Stimulated activated naive CD8-positive, alpha-beta T cell treated with anti-CD3 and anti-CD28 coated beads, Interleukin-15, amount 100 ng/mL, for 72 hours (primary cell): ENCODE data around the gene CASP14.
"Not testable (repeated sequence)": the region's sequence is repeated elsewhere in the genome, so short reads cannot be mapped to it uniquely, and the experiment has no call there.

Source experiments
- ATAC-seq: fragments of 150-1000 bp; cut with Tn5 transposase; 2 replicates; pipeline ENCODE4 v1.10.0; 2021; ENCODE audit warnings: mild to moderate bottlenecking, moderate library complexity
- DNase-seq, 2 donors: peaks; one replicate each; pipeline ENCODE4 v3.0.0; 2021 to 2022
- H3K27ac Mint-ChIP-seq, 2 donors: one replicate each; pipeline ENCODE4 v1.8.0; 2022; ENCODE audit warnings: mild to moderate bottlenecking in 2 of 2, mixed read lengths in 2 of 2, moderate library complexity in 2 of 2
- H3K27me3 Mint-ChIP-seq: one replicate; pipeline ENCODE4 v1.8.0; 2022; ENCODE audit warnings: mixed read lengths
- H3K4me1 Mint-ChIP-seq: one replicate; pipeline ENCODE4 v1.8.0; 2022; ENCODE audit warnings: mild to moderate bottlenecking, mixed read lengths
- H3K4me3 Mint-ChIP-seq, 2 donors: one replicate each; pipeline ENCODE4 v1.8.0; 2022; ENCODE audit warnings: mild to moderate bottlenecking in 2 of 2, mixed read lengths in 2 of 2, moderate library complexity in 1 of 2
- H3K9me3 Mint-ChIP-seq, 2 donors: one replicate each; pipeline ENCODE4 v1.8.0; 2022; ENCODE audit warnings: mixed read lengths in 2 of 2

The CASP14 gene

DNA sequence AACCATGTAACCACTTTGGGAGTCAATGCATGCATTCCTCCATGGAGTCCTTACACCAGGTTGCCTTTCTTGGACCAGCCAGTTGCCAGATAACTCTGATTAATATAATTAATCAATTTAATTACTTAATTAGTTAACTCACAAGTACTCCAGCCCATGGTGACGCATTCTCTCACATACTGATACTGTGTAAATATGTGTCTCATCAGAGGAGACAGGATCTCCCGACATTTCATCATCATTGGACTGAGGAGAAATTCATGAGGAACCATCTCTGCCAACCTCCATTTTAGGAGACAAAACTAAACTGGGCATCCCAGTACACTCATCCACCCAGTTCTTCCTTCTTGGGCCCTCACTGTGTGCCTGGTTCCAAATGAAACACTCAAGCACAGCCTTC is 6.5 kb upstream of the CASP14 start:
- no peaks in the 10 kb centered on the region for H3K4me1 Mint-ChIP-seq
- H3K27ac Mint-ChIP-seq: no peak overlapping the region

DNA sequence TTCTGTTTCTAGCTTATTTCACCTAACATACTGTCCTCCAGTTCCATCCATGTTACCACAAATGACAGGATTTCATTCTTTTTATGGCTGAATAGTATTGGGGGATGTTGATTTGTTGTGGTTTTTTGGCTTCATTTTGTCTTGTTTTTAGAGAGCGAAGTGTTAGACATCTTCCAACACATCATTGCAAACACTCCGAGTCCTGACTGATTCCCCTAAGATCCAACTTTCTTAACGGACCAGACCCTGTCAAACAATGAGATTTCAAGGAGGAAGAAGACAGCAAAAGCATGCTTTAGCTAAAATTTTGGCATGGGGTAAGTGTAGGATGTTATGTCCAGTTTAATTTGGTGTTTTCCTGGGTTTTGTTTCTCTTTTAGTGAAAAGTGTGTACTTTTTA is 3.8 kb upstream of the CASP14 start:
- H3K4me1 Mint-ChIP-seq: no peaks in the 10 kb centered on the region
- H3K27me3 Mint-ChIP-seq: peaks cover 17% of the 10 kb centered on the region
- ATAC-seq (no peak), DNase-seq (no peak)
- no peak overlapping the region for H3K4me3 Mint-ChIP-seq
- no peak overlapping the region for H3K27ac Mint-ChIP-seq
- H3K9me3 Mint-ChIP-seq: no peaks in the 10 kb centered on the region

More for the DNA sequence above, 6.5 kb upstream of the CASP14 start:
- H3K4me3 Mint-ChIP-seq: no peak overlapping the region
- ATAC-seq (no peak), DNase-seq (no peak)
- H3K9me3 Mint-ChIP-seq: no peaks in the 10 kb centered on the region
- H3K27me3 Mint-ChIP-seq: peaks cover 6% of the 10 kb centered on the region

DNA sequence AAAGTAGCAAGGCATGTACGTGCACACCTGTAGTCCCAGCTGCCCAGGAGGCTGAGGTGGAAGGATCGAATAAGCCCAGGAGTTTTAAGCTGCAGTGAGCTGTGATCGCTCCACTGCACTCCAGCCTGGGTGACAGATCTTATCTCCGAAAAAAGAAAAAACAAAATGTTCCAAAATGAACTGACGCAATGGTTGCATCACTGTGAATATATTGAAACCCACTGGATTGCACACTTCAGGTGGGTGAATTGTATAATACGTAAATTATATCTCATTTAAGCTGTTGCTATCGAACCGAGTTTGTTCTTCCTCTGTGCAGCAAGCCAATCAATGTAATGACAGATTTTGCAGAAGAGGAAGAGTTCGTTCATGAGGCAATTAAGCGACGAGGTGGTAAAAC is 1.6 kb upstream of the CASP14 start:
- Mint-ChIP-seq H3K27me3 (peaks cover 26% of the 10 kb centered on the region), H3K27ac (no peak overlapping the region), H3K9me3 (no peaks in the 10 kb centered on the region), H3K4me1 (no peaks in the 10 kb centered on the region), H3K4me3 (no peak overlapping the region)
- no peak for ATAC-seq
- no peak for DNase-seq

DNA sequence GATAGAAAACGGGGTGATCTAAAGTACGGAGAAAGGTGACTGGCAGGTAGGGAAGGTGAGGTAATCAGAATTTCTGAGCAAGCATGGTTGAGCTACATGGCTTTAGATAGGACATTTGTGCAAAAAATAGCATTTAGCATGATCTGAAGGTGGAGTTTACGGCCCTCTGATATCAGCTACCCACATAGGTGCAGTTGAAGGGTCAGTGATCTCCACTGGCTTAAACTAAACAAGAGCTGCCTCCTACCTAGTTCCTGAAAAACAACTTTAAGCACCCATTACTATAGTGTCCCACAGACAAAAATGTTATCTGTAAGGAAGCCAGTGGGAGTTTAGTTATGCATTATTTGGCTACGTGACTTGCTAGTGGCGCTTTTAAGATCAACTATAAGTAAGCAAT is 1.2 kb upstream of the CASP14 start:
- no peak overlapping the region for H3K27ac Mint-ChIP-seq
- no peak for DNase-seq
- no peak for ATAC-seq
- no peaks in the 10 kb centered on the region for H3K4me1 Mint-ChIP-seq
- no peak overlapping the region for H3K4me3 Mint-ChIP-seq
- H3K9me3 Mint-ChIP-seq: no peaks in the 10 kb centered on the region
- peaks cover 26% of the 10 kb centered on the region for H3K27me3 Mint-ChIP-seq

DNA sequence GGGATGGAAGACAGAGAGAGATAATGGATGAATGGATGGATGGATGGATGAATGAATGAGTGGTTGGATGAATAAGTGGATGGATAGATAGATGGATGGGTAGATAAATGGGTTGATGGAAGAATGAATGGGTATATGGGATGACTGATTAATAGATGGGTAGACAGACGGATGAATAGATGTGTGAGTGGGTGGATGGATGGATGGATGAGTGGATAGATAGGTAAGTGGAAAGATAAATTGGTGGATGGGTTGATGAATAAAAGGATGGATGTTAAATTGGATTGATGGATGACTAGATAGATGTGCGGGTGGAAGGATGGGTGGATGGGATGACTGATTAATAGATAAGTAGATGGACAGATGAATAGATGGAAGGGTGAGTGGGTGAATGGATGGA is 1.4 kb downstream of the CASP14 start:
- DNase-seq (no peak), ATAC-seq (no peak)
- Mint-ChIP-seq H3K4me3 (no peak overlapping the region), H3K27ac (no peak overlapping the region), H3K4me1 (no peaks in the 10 kb centered on the region), H3K27me3 (peaks cover 29% of the 10 kb centered on the region), H3K9me3 (no peaks in the 10 kb centered on the region)

DNA sequence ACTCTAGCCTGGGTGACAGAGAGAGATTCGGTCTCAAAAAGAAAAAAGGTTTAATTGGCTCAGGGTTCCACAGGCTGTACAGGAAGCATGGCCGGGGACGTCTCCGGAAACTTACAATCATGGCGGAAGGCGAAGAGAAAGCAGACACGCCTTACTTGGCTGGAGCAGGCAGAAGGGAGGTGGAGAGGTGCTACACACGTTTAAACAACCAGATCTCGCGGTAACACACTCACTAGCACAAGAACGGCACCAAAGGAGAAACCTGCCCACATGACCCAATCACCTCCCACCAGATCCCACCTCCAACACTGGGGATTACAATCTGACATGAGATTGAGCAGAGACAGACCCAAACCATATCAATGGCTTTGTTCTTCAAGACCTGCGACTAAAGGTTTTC is 12.8 kb downstream of the CASP14 start:
- Mint-ChIP-seq H3K4me1 (no peaks in the 10 kb centered on the region), H3K27me3 (peaks cover 38% of the 10 kb centered on the region), H3K9me3 (no peaks in the 10 kb centered on the region), H3K27ac (no peak overlapping the region), H3K4me3 (no peak overlapping the region)
- ATAC-seq (no peak), DNase-seq (no peak)

DNA sequence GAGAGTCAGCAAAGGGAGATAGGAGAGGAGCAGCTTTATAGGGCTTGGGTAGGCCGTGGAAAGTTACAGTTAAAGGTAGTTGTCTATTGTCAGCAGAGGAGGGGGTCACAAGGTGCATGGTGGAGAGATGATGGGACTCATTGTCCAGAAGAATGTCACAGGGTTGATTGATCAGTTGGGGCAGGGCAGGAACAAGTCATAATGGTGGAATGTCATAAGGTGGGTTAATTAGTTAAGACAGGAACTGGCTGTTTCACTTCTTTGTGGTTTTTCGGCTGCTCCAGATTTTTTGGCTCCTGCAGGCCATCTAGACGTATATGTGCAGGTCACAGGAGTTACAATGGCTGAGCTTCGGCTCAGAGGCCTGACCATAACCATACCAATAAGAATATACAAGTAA is 21.1 kb downstream of the CASP14 start:
- DNase-seq, H3K9me3 Mint-ChIP-seq, H3K27me3 Mint-ChIP-seq, ATAC-seq, H3K4me3 Mint-ChIP-seq, H3K4me1 Mint-ChIP-seq, H3K27ac Mint-ChIP-seq: not testable (repeated sequence)

DNA sequence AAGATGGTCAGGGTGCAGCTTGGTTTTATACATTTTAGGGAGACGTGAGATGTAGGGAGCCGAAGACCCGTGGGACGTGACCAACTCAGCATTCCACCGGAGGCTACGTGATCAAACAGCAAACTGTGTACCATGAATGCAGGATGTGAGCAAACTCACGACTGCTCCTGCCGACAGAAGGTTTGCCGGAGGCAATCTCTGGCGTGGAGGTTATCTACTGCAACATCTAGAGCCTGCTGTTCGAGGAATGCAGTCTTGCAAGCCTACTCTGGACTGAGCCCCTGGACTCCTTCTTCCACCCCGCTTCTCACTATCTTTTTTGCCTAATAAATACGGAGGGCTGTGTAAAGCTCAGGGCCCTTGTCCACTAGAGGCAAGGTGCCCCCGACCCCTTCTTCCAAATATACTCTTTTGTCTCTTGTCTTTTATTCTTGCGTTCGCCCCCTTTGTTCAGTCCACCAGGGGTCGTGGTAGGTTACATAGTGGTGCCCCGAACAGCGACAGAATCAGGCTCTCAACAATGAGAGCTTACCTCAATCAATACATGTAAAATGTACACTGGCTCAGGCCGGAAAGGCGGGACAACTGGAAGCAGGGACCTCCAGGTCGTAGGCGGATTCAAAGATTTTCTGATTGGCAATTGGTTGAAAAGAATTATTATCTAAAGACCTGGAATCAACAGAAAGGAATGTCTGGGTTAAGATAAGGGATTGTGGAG is 23.8 kb downstream of the CASP14 start:
- DNase-seq (no peak), ATAC-seq (no peak)
- Mint-ChIP-seq H3K27me3 (no peaks in the 10 kb centered on the region), H3K4me3 (no peak overlapping the region), H3K4me1 (no peaks in the 10 kb centered on the region), H3K27ac (no peak overlapping the region), H3K9me3 (no peaks in the 10 kb centered on the region)

DNA sequence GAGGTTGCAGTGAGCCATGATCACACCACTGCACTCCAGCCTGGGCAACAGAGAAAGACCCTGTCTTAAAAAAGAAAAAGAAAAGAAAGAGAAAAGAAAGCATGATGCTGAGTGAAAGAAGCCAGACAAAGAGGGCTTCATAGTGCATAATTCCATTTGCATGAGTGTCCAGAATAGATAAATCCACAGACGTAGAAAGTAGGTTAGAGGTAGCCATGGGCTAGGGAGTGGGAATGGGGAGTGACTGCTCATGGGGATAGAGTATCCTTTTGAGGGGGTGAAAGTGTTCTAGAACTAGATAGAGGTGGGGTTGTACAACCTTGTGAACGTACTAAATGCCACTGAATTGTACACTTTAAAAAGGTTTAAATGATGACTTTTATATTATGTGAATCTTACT is 25.1 kb downstream of the CASP14 start:
- DNase-seq: no peak
- Mint-ChIP-seq H3K27me3 (no peaks in the 10 kb centered on the region), H3K4me3 (no peak overlapping the region), H3K27ac (no peak overlapping the region), H3K4me1 (no peaks in the 10 kb centered on the region), H3K9me3 (no peaks in the 10 kb centered on the region)
- ATAC-seq: no peak

DNA sequence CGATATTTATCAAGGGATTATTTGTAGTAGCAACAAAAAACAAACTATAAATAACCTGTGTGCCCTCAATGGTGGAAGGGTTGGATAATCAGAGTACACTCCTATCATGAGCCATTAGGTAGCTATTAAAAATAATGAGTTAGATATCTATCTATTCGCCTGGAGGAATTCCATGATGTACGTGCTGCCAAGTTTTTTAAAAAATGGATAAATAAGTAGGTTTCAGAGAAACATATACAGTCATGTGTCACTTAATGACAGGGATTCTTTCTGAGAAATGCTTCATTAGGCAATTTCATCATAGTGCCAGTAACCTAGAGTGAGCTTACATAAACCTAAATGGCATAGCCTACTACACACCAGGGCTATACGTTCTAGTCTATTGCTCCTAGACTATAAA is 26.5 kb downstream of the CASP14 start:
- no peak for ATAC-seq
- H3K9me3 Mint-ChIP-seq: no peaks in the 10 kb centered on the region
- no peaks in the 10 kb centered on the region for H3K27me3 Mint-ChIP-seq
- H3K4me1 Mint-ChIP-seq: no peaks in the 10 kb centered on the region
- no peak overlapping the region for H3K27ac Mint-ChIP-seq
- DNase-seq: no peak
- H3K4me3 Mint-ChIP-seq: no peak overlapping the region

DNA sequence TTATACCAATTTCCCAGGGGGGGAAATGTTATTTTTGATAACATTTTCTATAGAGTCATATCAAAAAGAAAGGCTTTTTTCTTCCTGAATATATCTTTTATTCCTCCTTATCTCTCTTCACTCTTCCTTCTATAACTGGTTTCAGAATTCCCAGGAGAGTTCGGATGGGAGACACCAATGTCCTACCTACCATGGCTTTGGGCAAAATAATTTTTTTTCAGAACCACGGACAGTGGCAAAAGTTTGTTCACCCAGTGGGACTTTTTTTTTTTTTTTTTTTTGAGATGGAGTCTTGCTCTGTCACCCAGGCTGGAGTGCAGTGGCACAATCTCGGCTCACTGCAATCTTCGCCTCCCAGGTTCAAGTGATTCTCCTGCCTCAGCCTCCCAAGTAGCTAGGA is 30.7 kb downstream of the CASP14 start:
- not testable (repeated sequence) for H3K27ac Mint-ChIP-seq, H3K9me3 Mint-ChIP-seq, H3K4me1 Mint-ChIP-seq, ATAC-seq, DNase-seq, H3K4me3 Mint-ChIP-seq
- H3K27me3 Mint-ChIP-seq: peaks cover 13% of the 10 kb centered on the region

DNA sequence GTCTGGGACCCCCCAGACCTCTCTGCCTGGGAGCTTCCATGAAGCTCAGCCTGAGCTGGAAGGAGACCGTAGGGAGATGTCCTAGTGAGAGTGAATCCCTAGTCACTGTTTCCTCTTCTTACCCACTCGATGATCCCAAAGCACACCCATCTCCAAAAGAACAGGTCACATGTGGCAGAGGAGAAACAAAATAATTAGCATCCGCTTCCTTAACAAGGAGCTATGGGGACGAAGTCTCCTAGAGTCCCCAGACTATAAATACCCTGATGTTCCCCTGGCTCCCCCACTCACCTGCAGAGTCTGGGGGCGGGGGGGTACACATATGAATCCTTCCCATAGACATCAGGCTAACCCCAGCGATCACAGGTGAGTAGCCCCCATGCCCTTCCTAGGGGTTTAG is 32.6 kb downstream of the CASP14 start, which contains the start of gene OR1I1:
Gene OR1I1 (plus strand): TSS at position 301 of the 400 bp plus-strand sequence. CDS start 4,855 bp downstream, outside the sequence.
- no peak within 1 kb of the TSS for H3K4me3 Mint-ChIP-seq
- H3K27ac Mint-ChIP-seq: peak within 1 kb of the TSS in 1 of 2 donors; percentile 76
- no peaks in the 10 kb centered on the region for H3K9me3 Mint-ChIP-seq
- peaks cover 15% of the 10 kb centered on the region for H3K27me3 Mint-ChIP-seq
- DNase-seq (no peak), ATAC-seq (no peak)
- no peaks in the 10 kb centered on the region for H3K4me1 Mint-ChIP-seq

DNA sequence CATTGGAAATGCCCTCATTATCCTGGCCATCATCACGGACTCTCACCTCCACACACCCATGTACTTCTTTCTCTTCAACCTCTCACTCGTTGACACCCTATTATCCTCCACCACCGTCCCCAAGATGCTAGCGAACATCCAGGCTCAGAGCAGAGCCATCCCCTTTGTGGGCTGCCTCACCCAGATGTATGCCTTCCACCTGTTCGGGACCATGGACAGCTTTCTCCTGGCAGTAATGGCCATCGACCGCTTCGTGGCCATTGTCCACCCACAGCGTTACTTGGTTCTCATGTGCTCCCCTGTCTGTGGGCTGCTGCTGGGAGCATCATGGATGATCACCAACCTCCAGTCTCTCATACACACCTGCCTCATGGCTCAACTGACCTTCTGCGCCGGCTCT is 37.9 kb downstream of the CASP14 start:
- Mint-ChIP-seq H3K9me3 (no peaks in the 10 kb centered on the region), H3K27me3 (peaks cover 18% of the 10 kb centered on the region)

DNA sequence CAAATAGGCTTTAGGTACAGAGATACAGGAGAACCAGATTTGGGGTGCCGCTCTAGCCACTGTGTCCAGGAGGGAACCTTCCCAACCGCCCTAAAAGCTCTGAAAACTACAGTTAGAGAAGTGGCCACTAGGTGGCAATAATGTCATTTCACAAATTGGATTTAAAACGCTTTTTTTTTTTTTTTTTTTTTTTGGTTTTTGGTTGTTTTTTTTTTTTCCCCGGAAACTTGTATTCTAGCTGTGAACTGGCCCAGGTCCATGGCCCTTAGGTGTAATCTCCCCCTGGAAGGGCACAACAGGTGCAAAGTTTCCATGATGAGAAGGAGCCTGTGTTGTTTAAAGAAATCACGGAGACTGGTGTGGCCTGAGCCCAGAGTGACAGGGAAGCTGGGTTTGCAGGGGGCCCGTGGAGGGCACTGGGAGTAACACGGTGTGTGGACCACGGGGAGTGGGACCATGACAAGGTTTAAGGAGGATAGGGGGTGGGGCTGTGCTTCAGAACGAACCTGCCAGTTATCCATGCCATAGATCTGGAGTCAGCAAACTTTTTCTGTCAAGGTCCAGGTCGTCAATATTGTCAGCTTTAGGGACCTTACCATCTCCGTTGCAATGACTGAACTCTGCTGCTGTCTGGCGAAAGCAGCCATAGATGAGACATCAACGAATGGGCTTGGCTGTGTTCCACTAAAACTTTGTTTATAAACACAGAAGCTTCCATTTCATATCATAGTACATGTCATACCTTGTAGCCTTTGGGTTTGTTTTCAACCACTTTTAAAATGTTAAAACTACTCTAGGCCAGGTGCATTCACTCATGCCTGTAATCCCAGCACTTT is 42.9 kb downstream of the CASP14 start:
- DNase-seq (peak; percentile 42 to 55), ATAC-seq (peak; percentile 66)
- Mint-ChIP-seq H3K27ac (no peak overlapping the region), H3K4me1 (peaks cover 5% of the 10 kb centered on the region), H3K27me3 (peaks cover 8% of the 10 kb centered on the region), H3K4me3 (no peak overlapping the region), H3K9me3 (no peaks in the 10 kb centered on the region)

More for the DNA sequence above, 37.9 kb downstream of the CASP14 start:
- DNase-seq: no peak
- Mint-ChIP-seq H3K4me3 (no peak overlapping the region), H3K4me1 (peaks cover 3% of the 10 kb centered on the region), H3K27ac (no peak overlapping the region)
- no peak for ATAC-seq

DNA sequence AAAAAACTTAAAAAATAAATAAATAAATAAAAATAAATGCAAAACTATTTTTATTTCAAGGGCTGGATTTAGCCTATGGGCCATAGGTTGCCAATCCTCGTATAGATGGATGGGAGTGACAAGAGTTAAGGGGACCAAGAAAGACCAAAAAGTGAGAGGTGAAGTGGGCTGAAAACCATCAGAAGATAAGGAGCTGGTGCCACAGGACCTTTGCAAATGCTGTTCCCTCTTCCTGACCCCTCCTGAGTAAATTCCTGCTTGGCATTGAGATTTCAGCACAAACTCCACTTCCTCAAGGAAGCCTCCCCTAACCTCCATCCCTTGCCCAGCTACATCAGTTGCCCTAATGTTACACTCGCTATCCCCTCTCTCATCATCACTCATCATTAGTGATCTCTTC is 43.7 kb downstream of the CASP14 start:
- H3K9me3 Mint-ChIP-seq: no peaks in the 10 kb centered on the region
- H3K27me3 Mint-ChIP-seq: no peaks in the 10 kb centered on the region
- DNase-seq (no peak), ATAC-seq (no peak)
- H3K27ac Mint-ChIP-seq: no peak overlapping the region
- peaks cover 5% of the 10 kb centered on the region for H3K4me1 Mint-ChIP-seq
- no peak overlapping the region for H3K4me3 Mint-ChIP-seq

DNA sequence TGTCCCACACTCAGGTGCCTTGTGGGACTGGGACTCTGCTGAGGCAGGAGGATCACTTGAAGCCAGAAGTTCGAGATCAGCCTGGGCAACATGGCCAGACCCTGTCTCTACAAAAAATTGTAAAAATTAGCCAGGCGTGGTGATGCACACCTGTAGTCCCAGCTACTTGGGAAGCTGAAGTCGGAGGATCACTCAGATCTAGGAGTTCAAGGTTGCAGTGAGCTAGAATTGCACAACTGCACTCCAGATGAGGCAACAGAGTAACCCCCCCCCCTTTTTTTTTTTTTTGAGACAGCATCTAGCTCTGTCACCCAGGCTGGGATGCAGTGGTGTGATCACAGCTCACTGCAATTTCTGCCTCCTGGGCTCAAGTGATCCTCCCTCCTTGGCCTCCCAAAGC is 46.9 kb downstream of the CASP14 start:
- Mint-ChIP-seq H3K9me3 (no peaks in the 10 kb centered on the region), H3K4me3 (no peak overlapping the region), H3K27me3 (no peaks in the 10 kb centered on the region), H3K4me1 (peaks cover 5% of the 10 kb centered on the region), H3K27ac (no peak overlapping the region)
- no peak for DNase-seq
- no peak for ATAC-seq
